NCI-H2029 (cell line): ENCODE measurements around the gene C16orf87.
"Not testable (repeated sequence)": the region's sequence is repeated elsewhere in the genome, so short reads cannot be mapped to it uniquely, and the experiment has no call there.

Experiments
- DNase-seq: peaks from one replicate; lab custom pipeline; 2025; lab: John Stamatoyannopoulos, UW

Gene C16orf87

DNA sequence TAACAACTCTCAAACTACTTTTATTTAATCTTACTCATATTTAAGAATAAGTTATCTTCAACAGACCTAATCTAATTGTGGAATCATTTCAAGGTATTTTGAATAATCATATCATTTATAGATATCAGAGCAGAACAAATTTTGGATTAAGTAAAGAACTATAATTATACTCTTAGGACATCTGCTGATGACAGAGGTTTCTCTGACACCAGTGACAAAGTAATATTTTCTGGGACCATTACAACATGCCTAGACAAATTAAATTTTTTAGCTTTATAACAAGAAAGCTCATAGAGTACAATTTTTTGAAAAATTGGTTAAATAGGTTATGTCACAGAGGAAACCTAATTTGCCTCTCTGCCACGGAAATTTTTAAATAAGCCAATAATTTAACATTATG, 30.5 kb downstream of the C16orf87 start:
- DNase-seq = no peak

DNA sequence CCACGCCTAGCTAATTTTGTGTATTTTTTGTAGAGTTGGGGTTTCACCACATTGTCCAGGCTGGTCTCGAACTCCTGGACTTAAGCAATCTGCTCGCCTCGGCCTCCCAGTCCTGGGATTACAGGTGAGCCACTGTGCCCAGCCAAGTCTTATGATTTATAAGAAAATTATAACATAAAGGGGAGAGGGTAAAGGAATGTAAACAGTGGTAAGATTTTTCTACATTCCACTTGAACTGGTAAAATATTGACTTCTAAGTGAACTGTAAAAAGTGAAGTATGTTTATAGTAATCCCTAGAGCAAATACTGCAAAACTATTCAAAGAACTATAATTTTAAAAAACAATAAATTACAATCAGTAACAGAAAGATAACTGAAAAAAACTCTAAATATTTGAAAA, 33.5 kb downstream of the C16orf87 start:
- no peak for DNase-seq

DNA sequence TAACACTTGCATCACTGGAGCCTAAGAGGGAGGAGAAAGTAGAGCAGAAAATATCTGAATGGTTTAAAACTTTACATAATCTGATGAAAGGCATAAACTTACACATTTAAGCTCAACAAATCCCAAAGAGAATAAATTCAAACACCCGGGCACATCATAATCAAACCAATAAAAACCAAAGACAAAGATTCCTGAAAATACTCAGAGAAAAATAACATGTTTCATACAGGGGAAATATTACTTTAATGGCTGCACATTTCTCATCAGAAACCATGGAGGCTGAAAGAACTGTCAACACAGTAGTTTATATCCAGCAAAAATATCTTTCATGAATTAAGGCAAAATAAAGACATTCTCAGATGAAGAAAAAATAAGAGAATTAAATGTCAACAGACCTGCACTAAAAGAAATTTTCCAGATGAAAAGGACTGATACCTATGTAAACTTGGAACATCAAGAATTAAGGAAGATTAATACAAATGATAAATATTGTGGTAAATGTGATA, 34.2 kb downstream of the C16orf87 start:
- no peak for DNase-seq

DNA sequence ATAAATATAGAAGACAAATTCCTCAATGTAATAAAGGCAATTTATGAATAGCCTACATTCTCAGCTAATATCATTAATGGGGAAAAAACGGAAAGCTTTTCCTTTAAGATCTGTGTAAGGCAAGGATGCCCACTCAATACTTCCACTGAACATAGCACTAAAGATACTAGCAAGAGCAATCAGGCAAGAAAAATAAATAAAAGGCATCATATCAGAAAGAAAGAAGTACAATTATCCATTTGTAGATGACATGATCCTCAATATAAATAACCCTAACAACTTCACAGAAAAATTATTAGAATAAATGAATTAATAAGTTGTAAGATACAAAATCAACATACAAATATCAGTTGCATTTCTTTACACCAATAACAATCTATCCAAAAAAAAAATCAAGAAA, 37.1 kb downstream of the C16orf87 start:
- no peak for DNase-seq

DNA sequence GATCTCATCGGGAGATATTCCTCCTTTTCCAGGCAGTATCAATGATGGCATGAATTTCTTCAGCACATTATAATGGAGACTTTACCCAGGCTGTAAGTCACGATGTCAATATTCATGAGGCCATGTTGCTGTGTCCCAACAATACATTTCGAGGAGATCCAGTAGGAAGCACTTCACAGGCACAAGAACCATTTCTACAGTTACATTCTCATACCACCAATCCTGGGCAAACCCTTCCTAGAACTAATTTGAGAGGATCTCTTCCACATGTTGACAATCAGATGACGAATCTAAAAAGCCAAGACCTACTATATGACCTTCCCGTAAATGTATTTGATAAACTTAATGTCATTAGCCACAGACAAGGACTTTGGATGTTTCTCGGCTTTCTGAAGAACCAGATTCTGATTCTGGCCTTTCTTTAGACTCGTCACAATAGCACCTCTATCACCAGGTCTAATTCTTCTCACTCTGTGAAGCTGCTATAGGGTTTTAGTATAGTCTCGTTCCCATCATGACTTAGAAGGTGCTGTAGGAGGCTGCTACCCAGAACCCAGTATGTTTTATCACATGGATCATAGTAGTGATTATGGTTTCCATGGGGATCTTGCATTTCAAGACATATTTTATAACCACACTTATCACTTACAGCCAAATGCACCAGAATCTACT, 40.2 kb downstream of the C16orf87 start:
- no peak for DNase-seq

DNA sequence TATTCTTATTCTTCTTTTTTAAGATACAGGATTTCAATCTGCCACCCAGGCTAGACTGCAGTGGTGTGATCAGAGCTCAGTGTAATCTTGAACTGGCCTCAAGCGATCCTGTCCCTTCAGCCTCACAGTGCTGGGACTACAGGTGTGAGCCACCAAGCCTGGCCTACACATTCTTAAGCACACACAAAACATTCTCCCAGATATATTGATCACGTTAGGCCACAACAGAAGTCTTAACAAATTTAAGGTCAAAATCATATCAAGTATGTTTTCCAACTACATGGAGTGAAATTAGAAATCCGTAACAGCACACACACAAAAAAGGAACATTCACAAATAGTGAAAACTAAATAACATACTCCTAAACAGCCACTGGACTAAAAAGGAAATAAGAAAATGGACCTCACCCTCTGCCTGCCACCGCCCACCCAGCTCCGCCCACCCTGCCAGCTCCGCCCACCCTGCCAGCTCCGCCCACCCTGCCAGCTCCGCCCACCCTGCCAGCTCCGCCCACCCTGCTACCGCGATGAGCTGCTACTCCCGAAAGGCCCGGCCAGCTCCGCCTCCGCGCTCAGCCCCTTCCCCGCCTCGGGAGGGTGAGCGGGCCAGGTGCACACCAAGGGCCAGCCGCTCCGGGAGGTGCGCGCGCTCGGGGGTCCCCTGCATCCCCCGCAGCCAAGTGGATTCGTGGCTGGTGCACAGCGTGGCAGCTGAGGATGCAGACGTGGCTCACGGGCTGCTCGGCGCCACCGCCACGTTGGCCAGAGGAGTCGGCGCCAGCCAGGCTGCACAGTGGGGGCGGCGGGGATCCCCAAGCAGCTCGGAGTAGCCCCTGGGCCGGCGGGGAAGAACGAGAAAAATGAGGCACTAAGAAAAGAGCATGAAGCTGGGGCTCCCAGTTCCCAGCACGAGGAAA, 41.2 kb downstream of the C16orf87 start:
- peak; percentile 27 for DNase-seq

DNA sequence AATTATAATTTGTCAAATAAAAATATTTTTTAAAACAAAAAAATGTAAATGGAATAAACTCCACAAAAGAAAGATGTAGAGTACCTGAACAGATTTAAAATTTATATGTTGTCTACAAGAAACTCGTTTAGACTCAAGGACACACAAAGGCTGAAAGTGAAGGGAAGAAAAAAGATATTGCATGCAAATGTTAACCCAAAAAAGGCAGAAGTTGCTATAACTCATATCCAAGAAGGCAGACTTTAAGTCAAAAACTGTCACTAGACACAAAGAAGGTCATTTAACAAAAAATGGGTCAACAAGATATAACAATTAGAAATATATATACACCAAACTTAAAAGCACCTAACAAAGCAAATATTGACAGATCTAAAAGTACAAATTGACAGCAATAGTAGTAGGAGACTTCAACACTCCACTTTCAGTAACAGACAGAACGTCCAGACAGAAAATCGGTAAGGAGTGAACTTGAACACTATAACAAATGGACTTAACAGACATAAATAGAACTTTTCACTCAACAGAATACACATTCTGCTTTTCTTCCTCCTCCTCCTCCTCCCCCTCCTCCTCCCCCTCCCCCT, 42.0 kb downstream of the C16orf87 start:
- no peak for DNase-seq

DNA sequence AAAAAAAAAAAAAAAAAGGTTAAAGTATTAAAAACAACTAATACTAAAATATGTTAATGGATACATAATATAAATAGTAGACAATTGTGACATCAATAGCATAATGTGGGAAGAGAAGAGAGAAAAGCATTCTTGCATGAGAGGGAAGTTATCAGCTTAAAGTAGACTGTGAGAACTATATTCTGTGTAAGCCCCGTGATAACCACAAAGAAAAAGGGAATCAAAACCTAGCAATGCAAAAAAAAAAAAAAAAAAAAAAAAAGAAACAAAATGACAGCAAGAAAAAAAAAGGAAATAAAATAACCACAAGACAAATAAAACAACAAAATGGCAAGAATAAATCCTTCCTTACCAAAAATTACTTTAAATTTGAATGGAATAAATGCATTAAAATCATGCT, 43.1 kb downstream of the C16orf87 start:
- DNase-seq = no peak

DNA sequence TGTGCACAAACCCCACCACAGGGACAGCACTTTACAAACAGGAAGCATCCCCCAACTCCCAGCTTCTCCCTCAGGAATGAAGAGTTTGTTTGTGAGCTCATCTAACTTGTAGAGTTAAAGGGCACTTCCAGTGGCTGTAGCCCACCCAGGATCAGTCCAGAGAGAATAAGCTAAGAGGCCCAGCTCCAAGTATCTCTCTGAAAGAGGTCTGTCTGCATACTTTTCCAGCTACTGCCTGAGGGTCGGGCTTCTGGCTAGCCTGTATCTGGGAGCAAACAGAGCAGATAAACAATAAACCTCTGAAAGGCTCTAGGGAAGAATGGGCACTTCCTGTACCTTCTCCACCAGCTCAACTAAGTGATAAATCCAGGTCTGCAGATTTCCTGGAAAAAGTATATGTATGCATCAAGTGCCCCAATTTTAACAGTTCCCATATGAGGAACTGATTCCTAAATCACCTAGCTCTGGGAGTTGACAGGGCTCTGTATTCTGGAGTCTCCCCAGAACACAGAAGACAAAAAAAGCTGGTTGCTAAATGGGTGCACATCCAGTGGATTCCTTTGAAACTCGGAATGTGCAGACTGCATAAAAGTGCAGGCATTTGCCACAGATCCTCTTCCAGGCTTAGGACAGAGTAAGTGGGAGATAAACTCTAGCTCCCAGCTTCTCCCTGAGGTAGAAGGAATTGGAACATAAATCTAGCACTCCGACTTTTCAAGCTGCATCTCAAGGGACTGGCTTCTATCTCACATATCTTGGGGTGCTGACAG, 45.7 kb downstream of the C16orf87 start:
- no peak for DNase-seq

DNA sequence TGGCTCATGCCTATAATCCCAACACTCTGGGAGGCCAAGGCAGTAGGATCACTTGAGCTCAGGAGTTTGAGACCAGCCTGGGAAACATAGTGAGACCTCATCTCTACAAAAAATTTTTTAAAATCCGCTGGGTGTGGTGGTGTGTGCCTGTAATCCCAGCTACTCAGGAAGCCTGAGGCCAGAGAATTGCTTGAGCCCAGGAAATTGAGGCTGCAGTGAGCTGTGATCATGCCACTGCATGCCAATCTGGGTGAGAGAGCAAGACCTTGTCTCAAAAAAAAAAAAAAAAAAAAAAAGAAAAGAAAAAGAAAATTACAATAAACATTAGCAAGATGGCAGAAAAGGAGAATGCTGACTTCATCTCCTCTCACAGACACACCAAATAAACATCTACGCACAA, 46.4 kb downstream of the C16orf87 start:
- not testable (repeated sequence) for DNase-seq

DNA sequence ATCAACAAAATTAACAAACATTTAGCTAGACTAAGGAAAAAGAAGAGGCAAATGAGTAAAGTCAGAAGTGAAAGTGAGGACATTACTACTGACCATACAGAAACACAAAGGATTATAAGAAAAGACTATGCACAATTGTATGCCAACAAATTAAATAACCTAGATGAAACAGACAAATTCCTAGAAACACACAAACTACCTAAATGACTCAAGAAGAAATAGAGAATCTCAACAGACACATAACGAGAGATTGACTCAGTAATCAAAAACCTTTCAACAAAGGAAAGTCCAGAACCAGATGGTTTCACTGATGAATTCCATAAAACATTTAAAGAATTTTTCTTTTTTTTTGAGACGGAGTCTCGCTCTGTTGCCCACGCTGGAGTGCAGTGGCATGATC, 47.2 kb downstream of the C16orf87 start:
- DNase-seq = no peak

DNA sequence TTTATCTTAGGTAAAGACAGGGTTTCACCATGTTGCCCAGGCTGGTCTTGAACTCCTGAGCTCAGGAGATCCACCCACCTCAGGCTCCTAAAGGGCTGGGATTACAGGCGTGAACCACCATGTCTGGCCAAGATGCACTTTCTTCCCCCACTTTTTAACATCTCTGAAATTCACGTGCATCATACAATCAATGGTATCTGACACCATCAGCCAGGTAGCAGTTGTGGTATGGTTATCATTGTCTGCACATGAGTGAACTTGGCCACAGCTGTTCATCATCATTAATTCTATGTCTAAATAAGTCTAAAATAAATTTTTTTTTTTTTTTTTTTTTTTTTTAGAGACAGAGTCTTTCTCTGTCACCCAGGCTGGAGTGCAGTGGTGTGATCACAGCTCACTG, 48.7 kb downstream of the C16orf87 start:
- no peak for DNase-seq

DNA sequence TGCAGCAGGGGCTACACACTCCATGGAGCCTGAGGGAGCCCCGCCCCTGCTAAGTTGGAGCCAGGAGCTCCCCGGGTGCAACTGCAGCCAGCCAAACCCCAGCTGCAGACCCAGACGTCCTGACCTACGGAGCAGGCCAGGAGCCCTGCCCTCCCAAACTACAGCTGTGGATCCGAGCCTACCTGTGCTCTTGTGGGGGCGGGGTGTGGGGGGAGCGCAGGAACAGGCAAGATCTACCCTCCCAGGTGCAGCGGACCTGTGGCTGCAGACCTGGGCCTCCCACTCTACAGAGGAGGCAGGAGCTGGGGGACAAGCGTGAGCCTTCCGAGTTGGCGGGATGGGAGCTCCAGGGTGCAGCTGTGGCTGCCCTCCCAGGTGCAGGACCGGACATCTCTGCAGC, 53.2 kb downstream of the C16orf87 start:
- DNase-seq = no peak

DNA sequence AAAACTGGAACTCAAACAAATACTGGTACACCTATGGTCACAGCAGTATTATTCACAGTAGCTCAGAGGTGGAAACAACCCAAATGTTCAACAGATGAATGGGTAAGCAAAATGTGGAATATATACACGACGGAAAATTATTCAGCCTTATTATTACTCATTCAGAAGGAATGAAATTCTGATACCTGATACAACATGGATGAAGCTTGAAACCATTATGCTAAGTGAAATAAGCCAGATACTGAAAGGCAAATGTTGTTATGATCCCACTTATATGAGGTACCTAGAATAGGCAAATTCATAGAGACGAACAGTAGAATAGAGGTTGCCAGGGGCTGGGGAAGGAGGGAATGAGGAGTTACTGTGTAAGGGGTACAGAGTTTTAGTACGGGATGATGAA, 55.8 kb downstream of the C16orf87 start:
- no peak for DNase-seq

DNA sequence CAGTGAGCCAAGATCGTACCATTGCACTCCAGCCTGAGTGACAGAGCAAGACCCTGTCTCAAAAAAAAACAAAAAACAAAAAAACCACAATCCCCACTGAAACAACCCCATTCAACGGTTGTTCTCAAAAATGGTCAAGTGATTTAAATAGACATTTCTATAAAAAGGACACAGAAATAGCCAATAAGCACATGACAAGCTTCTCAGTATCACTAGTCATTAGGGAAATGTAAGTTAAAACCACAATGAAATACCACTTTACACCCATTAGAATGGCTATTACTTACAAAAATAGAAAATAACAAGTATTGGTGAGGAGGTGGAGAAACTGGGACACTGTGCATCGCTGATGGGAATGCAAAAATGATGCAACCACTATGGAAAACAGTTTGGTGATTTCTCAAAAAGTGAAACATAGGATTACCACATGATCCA, 56.2 kb downstream of the C16orf87 start:
- DNase-seq = no peak

DNA sequence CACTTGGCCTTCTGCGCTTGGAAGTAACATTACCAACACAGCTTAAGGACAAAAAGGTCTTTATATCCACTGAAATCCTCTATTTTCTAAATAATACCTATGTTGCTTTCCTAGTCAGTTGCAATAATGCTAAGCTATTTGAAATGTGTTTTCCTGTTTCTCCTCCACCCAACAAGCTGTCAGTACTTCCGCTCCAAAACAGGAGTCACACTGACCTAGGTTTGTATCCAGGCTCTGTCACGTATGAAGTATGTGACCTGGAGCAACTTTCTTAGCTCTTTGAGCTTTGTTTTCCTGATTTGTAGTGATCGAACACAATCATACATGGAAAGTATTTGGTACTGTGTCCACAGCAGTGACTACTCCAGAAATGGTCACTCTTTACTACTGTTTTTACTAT, 58.5 kb downstream of the C16orf87 start:
- DNase-seq = no peak

DNA sequence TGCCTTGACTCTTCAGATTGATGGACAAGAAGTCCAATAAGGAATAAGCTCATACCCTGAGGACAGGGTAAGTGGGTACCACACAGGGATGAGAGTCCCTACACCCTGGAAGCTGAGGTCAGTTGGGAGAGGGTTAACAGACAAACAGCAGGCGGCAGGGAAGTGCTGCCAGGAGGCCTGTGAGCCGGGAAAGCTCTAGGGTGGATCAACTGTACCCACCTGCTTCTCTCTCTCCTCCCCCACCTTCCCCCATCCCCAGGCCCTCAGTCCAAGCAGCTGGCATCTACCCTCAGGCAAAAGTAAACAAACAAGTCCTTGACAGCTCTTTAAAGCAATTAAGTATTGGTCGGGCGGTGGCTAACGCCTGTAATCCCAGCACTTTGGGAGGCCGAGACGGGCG, 62.2 kb downstream of the C16orf87 start:
- peak; percentile 66 for DNase-seq

DNA sequence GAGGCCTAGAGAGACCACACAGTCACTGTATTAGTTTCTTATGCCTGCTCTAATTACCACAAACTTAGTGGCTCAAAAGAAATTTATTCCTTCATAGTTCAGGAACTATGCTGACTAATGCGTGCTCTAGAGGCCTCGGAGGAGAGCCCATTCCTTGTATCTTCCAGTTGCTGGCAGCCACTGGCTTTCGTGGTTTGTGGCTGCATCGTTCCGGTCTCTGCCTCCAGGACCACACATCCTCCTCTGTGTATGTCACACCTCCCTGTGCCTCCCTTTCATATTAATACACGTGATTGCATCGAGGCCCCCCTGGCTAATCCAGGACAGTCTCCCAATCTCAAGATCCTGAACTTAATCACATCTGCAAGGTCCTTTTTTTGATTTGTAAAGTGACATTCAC, 65.9 kb downstream of the C16orf87 start:
- DNase-seq = no peak

DNA sequence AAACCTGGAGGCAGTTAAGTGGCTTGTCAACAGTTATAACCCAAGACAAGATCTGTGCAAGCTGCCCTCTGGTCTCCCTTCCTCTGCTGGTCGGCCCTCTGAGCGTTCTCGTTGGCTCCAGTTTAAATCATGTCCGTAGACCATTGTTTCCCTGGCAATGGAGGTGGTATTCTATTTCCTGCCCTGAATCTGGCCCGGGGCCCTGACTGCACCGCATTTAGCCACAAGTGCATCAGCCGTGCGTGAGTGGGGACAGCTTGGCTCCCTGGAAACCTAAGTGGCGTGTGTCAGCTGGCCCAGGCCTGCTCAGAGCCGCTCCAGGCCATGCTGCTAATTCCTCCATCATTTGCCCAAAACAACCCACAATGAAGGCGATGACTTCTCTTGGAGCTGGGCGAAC, 67.8 kb downstream of the C16orf87 start:
- DNase-seq = peak; percentile 26

DNA sequence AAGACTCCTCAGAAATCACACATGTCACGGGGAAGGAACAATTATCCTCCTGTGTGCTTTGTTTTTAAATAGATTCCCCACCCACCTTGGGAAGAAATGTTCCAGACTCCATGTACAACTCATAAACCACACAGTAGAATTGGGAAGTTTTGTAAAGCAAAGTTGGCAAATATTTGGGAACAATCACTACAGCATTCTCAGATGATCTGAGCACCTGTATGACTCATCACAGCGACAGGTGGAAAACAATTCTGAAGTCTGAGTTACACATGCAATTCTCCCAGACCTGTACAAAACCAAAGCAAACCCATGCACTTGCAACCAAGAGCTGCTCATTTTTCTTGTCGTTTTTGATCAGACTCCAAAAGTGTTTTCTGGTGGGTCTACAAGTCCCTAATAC, 68.4 kb downstream of the C16orf87 start:
- no peak for DNase-seq

DNA sequence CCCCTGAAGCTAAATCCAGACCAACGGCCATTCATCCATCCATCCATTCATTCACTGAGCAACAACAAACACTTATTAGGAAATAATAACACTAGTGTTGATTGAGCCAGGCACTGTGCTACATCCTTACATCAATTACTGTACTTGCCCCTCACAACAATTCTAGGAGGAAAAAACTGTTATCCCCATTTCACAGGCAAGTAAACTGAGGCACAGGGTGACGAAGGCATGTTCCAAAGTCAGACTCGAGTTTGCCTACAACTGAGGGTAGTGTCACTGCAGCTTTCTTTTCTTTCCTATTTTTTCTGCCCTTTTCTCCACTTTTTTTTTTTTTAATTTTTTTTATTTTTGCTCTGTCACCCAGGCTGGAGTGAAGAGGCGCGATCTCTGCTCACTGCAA, 71.7 kb downstream of the C16orf87 start:
- no peak for DNase-seq
